Measurements from ENCODE around the gene HSPBP1. TPM values are rescaled to one million over a fixed set of nuclear protein-coding genes. Genes with fewer than 3 reads are reported as not detected.
A peak's percentile ranks its signal among the peaks of the same experiment; 100 is the strongest.

The HSPBP1 gene
- total and polyA plus RNA-seq, 2 of the 13 experiments (the other 11 are each of a cell fraction or from before 2014, with no cell fraction given) = 22.3 to 33.7 TPM

- TF ChIP-seq ZNF143 (CRISPR knock-in tag; IDR thresholded peaks at IDR 0.05) (peak; percentile 55; the same call in 1 of the 2 replicates), XBP1 (CRISPR knock-in tag; IDR thresholded peaks at IDR 0.05) (no peak), NFIC (IDR thresholded peaks at IDR 0.05; ENCODE audit: low read length) (no peak), CAMTA2 (CRISPR knock-in tag; IDR thresholded peaks at IDR 0.05; ENCODE audit: borderline replicate concordance) (0 out of 2 replicates have a peak, but pooled peaks have one; percentile 47), ZNF317 (CRISPR knock-in tag; IDR thresholded peaks at IDR 0.05) (0 out of 2 replicates have a peak, but pooled peaks have one; percentile 35), ISL2 (CRISPR knock-in tag; IDR thresholded peaks at IDR 0.05) (no peak), ZFX (CRISPR knock-in tag; IDR thresholded peaks at IDR 0.05; ENCODE audit: low read depth) (peak; percentile 37), MBD4 (IDR thresholded peaks at IDR 0.05; ENCODE audit: borderline replicate concordance, low read length) (no peak), ZNF333 (CRISPR knock-in tag; IDR thresholded peaks at IDR 0.05; ENCODE audit: borderline replicate concordance) (no peak), PITX1 (CRISPR knock-in tag; IDR thresholded peaks at IDR 0.05) (peak; percentile 52; the same call in 1 of the 2 replicates), THAP8 (CRISPR knock-in tag; IDR thresholded peaks at IDR 0.05; ENCODE audit: borderline replicate concordance) (no peak), CEBPG (CRISPR knock-in tag; IDR thresholded peaks at IDR 0.05) (no peak), SNAI1 (CRISPR knock-in tag; IDR thresholded peaks at IDR 0.05; ENCODE audit: borderline replicate concordance) (no peak), ZSCAN30 (CRISPR knock-in tag; IDR thresholded peaks at IDR 0.05) (no peak), AHDC1 (CRISPR knock-in tag; IDR thresholded peaks at IDR 0.05; ENCODE audit: borderline replicate concordance) (no peak), ZNF367 (CRISPR knock-in tag; IDR thresholded peaks at IDR 0.05; ENCODE audit: borderline replicate concordance) (no peak), ZNF773 (CRISPR knock-in tag; IDR thresholded peaks at IDR 0.05; ENCODE audit: borderline replicate concordance) (no peak), ZNF841 (CRISPR knock-in tag; IDR thresholded peaks at IDR 0.05; ENCODE audit: borderline replicate concordance) (no peak), TP53 (CRISPR knock-in tag; conservative IDR thresholded peaks at IDR 0.05) (no peak), MEIS1 (CRISPR knock-in tag; IDR thresholded peaks at IDR 0.05; ENCODE audit: borderline replicate concordance) (no peak), KDM2A (CRISPR knock-in tag; IDR thresholded peaks at IDR 0.05; ENCODE audit: borderline replicate concordance, low read depth) (peak; percentile 68; the same call in 1 of the 2 replicates), ZNF431 (CRISPR knock-in tag; IDR thresholded peaks at IDR 0.05; ENCODE audit: borderline replicate concordance, low read depth) (no peak), FOXP1 (IDR thresholded peaks at IDR 0.05) (no peak), FOXP1 (CRISPR knock-in tag; IDR thresholded peaks at IDR 0.05) (no peak), ZKSCAN1 (IDR thresholded peaks at IDR 0.05; ENCODE audit: low read length) (no peak), FOXK2 (IDR thresholded peaks at IDR 0.05) (peak; percentile 55; the same call in 1 of the 2 replicates), ZFP82 (CRISPR knock-in tag; IDR thresholded peaks at IDR 0.05; ENCODE audit: borderline replicate concordance) (no peak)
Measured at GRCh38 chr19:55279770-55280643, at the start of gene HSPBP1 (continued).

All from HepG2 (cell line).